Pancreas (tissue), 10 donors: ENCODE measurements around the gene CGB5. TPM values are rescaled to one million over a fixed set of nuclear protein-coding genes. Genes with fewer than 3 reads are reported as not detected.

Experiments
- ATAC-seq, 4 donors: fragments of 200-7000 bp; cut with Tn5 transposase; one replicate each; pipeline versions ENCODE4 v1.8.0 to v1.9.1; 2020; ENCODE audit warnings: mild to moderate bottlenecking in 4 of 4, moderate library complexity in 4 of 4
- DNase-seq, 6 donors: peaks; one replicate each; pipeline ENCODE4 v3.0.0-alpha.2; 2020
- FAIRE-seq: peaks from 2 replicates; lab custom pipeline; 2012; peaks lifted over from hg19 to GRCh38; lab: Jason Lieb, UNC
- H3K27ac ChIP-seq, 4 donors: fragments of 200-600 bp; sonication (generic); 1 replicate in 3 of 4; 2 replicates in 1 of 4; pipeline versions ENCODE4 v1.5.0 to v1.8.0; 2020
- H3K27me3 ChIP-seq, 4 donors: fragments of 200-600 bp; one replicate each; pipeline ENCODE4 v1.8.0; 2021
- H3K36me3 ChIP-seq, 3 donors: fragments of 200-600 bp; sonication (generic) in 1 of 3; one replicate each; pipeline versions ENCODE4 v1.5.0 to v1.8.0; 2020 to 2021
- H3K4me1 ChIP-seq, 3 donors: fragments of 200-600 bp; one replicate each; pipeline ENCODE4 v1.8.0; 2021
- H3K4me3 ChIP-seq, 4 donors: fragments of 200-600 bp; sonication (generic) in 2 of 4; one replicate each; pipeline versions ENCODE4 v1.5.0 to v1.8.0; 2020 to 2021
- H3K9me3 ChIP-seq, 4 donors: fragments of 200-600 bp; one replicate each; pipeline ENCODE4 v1.8.0; 2021
- WGBS, 2 donors: extraction: QIAGEN DNeasy Blood & Tissue Kit; methylation state at CpG; one replicate each; pipeline ENCODE4 v1.1.7; 2013; 5-methylcytosine and 5-hydroxymethylcytosine counted together
- intact Hi-C, 3 donors: fragments of 100-400 bp; cut with DNase I; formaldehyde crosslinking; loops; one replicate each; pipeline versions ENCODE4 v1.11.1 to v1.14.2; 2022
- microRNA-seq, 2 donors: library from miRNA; unstranded; fragments of <30 nt; microRNA quantifications; one replicate each; pipeline versions ENCODE4 to v1.1.0, GENCODE V29; 2019 to 2020
- polyA plus RNA-seq, 2 donors: library from polyadenylated mRNA; stranded (reverse); fragments of 200-250 nt; gene quantifications; one replicate each; pipeline ENCODE4 v1.2.3, GENCODE V29; 2013
- total RNA-seq, 6 donors: library from RNA; stranded (reverse); fragmentation: NEBNext Ultra II Directional in 4 of 6; extraction: Animal tissue kit (Norgen Biotek cat#: 25700) in 4 of 6; gene quantifications; one replicate each; pipeline versions ENCODE4 v1.2.1 to v1.2.4, GENCODE V29; 2021 to 2023
- TF ChIP-seq, protein P1 (sequence below), 4 donors: fragments of 200-600 bp; sonication (generic) in 3 of 4; IDR thresholded peaks; one replicate each; pipeline versions ENCODE4 v1.5.0 to v1.8.0; 2021; ENCODE audit warnings: antibody characterized with exemption in 4 of 4
- donor health status: healthy with polysubstance abuse.
- donor health status: DM: no; HTN: no; CAD: no; lungs with moderate emphysema.
- donor health status: DM: no; HTN: no; CAD: no.
- donor health status: control.
- donor health status: control.
- donor health status: Bipolar disorder and iron deficiency.
- donor health status: DM: yes; HTN: yes; CAD: no.
- donor health status: DM: no; HTN: no; CAD: no.
- donor health status: DM: no; HTN: no; CAD: no.
- donor health status: DM: yes; HTN: yes; CAD: no.

CGB5 gene
- total and polyA plus RNA-seq, 8 donors, result not detected

GRCh38 chr19:49085868-49086232, 42.2 kb downstream of the CGB5 start:
- intact Hi-C loops, result no loop called here
- TF ChIP-seq, protein P1, sequence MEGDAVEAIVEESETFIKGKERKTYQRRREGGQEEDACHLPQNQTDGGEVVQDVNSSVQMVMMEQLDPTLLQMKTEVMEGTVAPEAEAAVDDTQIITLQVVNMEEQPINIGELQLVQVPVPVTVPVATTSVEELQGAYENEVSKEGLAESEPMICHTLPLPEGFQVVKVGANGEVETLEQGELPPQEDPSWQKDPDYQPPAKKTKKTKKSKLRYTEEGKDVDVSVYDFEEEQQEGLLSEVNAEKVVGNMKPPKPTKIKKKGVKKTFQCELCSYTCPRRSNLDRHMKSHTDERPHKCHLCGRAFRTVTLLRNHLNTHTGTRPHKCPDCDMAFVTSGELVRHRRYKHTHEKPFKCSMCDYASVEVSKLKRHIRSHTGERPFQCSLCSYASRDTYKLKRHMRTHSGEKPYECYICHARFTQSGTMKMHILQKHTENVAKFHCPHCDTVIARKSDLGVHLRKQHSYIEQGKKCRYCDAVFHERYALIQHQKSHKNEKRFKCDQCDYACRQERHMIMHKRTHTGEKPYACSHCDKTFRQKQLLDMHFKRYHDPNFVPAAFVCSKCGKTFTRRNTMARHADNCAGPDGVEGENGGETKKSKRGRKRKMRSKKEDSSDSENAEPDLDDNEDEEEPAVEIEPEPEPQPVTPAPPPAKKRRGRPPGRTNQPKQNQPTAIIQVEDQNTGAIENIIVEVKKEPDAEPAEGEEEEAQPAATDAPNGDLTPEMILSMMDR (IDR thresholded peaks at IDR 0.05), result no peak
- H3K27ac ChIP-seq, result peak overlapping the region; percentile 42 to 86 (median 74)
- H3K4me1 ChIP-seq, result peaks cover 0 to 26% (median 7%) of the 10 kb centered on the region in 3 donors
- H3K4me3 ChIP-seq, result peak overlapping the region; percentile 78 to 87 (median 82)
- WGBS, 2 donors, result 1 to 2% methylated on average over 14 of the region's 14 CpGs
- H3K36me3 ChIP-seq, result peaks cover 3 to 15% (median 8%) of the 10 kb centered on the region in 3 donors
- H3K27me3 ChIP-seq, result no peaks in the 10 kb centered on the region
- no peak for DNase-seq
- H3K9me3 ChIP-seq, result no peaks in the 10 kb centered on the region
- ATAC-seq, result no peak
- no peak for FAIRE-seq

DNA sequence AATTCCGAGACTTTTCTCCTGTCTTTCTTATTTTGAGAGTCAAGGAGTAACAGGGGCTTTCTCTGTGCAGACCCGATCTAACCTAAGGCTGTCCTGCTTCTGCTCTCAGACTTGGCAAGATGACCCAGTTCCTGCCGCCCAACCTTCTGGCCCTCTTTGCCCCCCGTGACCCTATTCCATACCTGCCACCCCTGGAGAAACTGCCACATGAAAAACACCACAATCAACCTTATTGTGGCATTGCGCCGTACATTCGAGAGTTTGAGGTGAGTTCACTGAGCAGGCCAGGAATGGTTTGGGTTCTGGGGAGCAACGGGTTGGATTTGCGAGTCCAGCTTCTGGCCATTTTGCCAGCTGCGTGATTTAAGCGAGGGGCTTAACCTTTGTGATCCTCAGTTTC, 42.6 kb downstream of the CGB5 start:
- Histone ChIP-seq H3K36me3 (peaks cover 7 to 19% (median 11%) of the 10 kb centered on the region in 3 donors), H3K27me3 (no peaks in the 10 kb centered on the region), H3K4me3 (peak overlapping the region; percentile 78 to 87 (median 82)), H3K9me3 (no peaks in the 10 kb centered on the region), H3K4me1 (peaks cover 0 to 26% (median 7%) of the 10 kb centered on the region in 3 donors), H3K27ac (no peak overlapping the region)
- WGBS, 2 donors, result 17 to 36% methylated on average over 11 of the region's 11 CpGs
- TF ChIP-seq, protein P1 (IDR thresholded peaks at IDR 0.05), result no peak
- DNase-seq, result no peak
- no peak for ATAC-seq
- intact Hi-C loops, result no loop called here
- FAIRE-seq, result no peak

DNA sequence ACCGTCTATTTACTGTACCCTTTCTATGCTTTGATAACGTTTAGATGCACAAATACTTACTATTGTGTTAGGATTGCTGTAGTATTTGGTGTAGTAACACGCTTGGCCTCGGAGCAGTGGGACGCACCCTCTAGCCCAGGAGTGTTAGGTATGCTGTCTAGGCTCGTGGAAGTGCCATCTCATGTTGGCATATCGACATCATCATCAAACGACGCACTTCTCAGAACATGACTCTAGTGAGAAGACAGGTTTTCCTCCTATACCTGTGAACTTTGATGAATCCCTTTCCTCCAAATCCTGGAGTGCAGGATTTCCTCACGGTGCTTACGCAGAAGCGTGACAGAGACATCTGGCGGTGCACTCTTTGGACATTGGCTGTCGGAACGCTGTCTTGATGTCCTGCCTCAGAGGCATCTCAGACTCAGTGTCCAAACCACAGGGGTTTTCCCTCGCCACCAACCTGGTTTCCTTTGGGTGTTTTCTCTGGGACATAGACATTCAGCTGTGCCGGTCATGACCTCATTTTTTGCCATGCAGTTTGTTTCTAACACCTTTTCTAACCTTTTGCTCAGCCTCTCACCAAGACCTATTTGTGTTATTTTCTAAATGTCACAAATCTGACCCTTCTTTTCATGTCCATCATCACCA, 47.9 kb downstream of the CGB5 start:
- intact Hi-C loops, result loop anchor here in 1 of 3 donors (5.0 kb wide), 1 partner anchor 111 kb away; no protein-coding TSS in a partner anchor
- 89% methylated on average over 17 of the region's 17 CpGs for WGBS, 2 donors
- no peak for FAIRE-seq

GRCh38 chr19:49092686-49093085, 49.0 kb downstream of the CGB5 start:
- no peak overlapping the region for H3K27ac ChIP-seq
- FAIRE-seq, result no peak
- no peak overlapping the region for H3K4me3 ChIP-seq
- 91 to 92% methylated on average over 6 of the region's 6 CpGs for WGBS, 2 donors
- TF ChIP-seq, protein P1 (IDR thresholded peaks at IDR 0.05), result no peak
- H3K27me3 ChIP-seq, result no peaks in the 10 kb centered on the region
- H3K4me1 ChIP-seq, result peaks cover 0 to 7% (median 0%) of the 10 kb centered on the region in 3 donors
- intact Hi-C loops, result loop anchor here in 1 of 3 donors (5.0 kb wide), 1 partner anchor 110 kb away; no protein-coding TSS in a partner anchor
- H3K36me3 ChIP-seq, result peaks cover 7 to 44% (median 28%) of the 10 kb centered on the region in 3 donors
- H3K9me3 ChIP-seq, result no peaks in the 10 kb centered on the region
- no peak for DNase-seq
- no peak for ATAC-seq

More for the DNA sequence above, 47.9 kb downstream of the CGB5 start:
- Histone ChIP-seq H3K36me3 (peaks cover 7 to 46% (median 28%) of the 10 kb centered on the region in 3 donors), H3K4me3 (no peak overlapping the region), H3K27me3 (no peaks in the 10 kb centered on the region), H3K27ac (no peak overlapping the region), H3K4me1 (peaks cover 0 to 19% (median 7%) of the 10 kb centered on the region in 3 donors), H3K9me3 (no peaks in the 10 kb centered on the region)
- ATAC-seq (no peak), DNase-seq (no peak)
- TF ChIP-seq, protein P1 (IDR thresholded peaks at IDR 0.05), result no peak

Small RNA genes within 50 kb of the gene (microRNA-seq; reads per million reads assigned to microRNA genes)
- gene MIR6798, result 0 reads per million in 2 donors

Other genes with a start within 250 kb of the CGB5 start
- gene BCAT2, start 232.8 kb upstream of the CGB5 start, total RNA-seq, result 10 to 100 TPM; 26.6 to 53.8 (median 36.3) TPM
- gene BCAT2, start 232.8 kb upstream of the CGB5 start, polyA plus RNA-seq, result 10 to 100 TPM; 59.7 to 91.8 TPM
- 1 to 10 TPM in 4 of 6 donors, under 1 TPM in 2; 0.69 to 4.0 (median 1.7) TPM for gene HSD17B14, start 207.4 kb upstream of the CGB5 start, total RNA-seq
- 10 to 100 TPM in 1 of 2 donors, 1 to 10 TPM in 1; 8.5 to 25.4 TPM for gene HSD17B14, start 207.4 kb upstream of the CGB5 start, polyA plus RNA-seq
- gene PLEKHA4, start 175.2 kb upstream of the CGB5 start, total RNA-seq, result 10 to 100 TPM in 2 of 6 donors, 1 to 10 TPM in 4; 5.9 to 19.7 (median 8.7) TPM
- gene PLEKHA4, start 175.2 kb upstream of the CGB5 start, polyA plus RNA-seq, result 10 to 100 TPM; 18.2 to 28.3 TPM
- gene PPP1R15A, start 171.4 kb upstream of the CGB5 start, total RNA-seq, result 10 to 100 TPM in 5 of 6 donors, 1 to 10 TPM in 1; 8.1 to 20.6 (median 12.4) TPM
- 10 to 100 TPM; 28.2 to 53.2 TPM for gene PPP1R15A, start 171.4 kb upstream of the CGB5 start, polyA plus RNA-seq
- gene TULP2, start 145.1 kb upstream of the CGB5 start, total RNA-seq, result under 1 TPM in 1 of 6 donors, not detected in 5; 0.35 TPM
- gene TULP2, start 145.1 kb upstream of the CGB5 start, polyA plus RNA-seq, result not detected
- 100 to 1,000 TPM in 2 of 6 donors, 10 to 100 TPM in 4; 60.9 to 136 (median 79.8) TPM for gene NUCB1, start 143.5 kb upstream of the CGB5 start, total RNA-seq
- 100 to 1,000 TPM; 103 to 118 TPM for gene NUCB1, start 143.5 kb upstream of the CGB5 start, polyA plus RNA-seq
- gene DHDH, start 110.1 kb upstream of the CGB5 start, total RNA-seq, result under 1 TPM in 1 of 6 donors, not detected in 5; 0.28 TPM
- 1 to 10 TPM in 1 of 2 donors, under 1 TPM in 1; 0.30 to 1.0 TPM for gene DHDH, start 110.1 kb upstream of the CGB5 start, polyA plus RNA-seq
- 10 to 100 TPM; 20.3 to 41.5 (median 28.0) TPM for gene BAX, start 89.0 kb upstream of the CGB5 start, total RNA-seq
- gene BAX, start 89.0 kb upstream of the CGB5 start, polyA plus RNA-seq, result 10 to 100 TPM; 43.5 to 48.1 TPM
- gene FTL, start 78.5 kb upstream of the CGB5 start, total RNA-seq, result 1,000 to 10,000 TPM in 1 of 6 donors, 100 to 1,000 TPM in 5; 394 to 1,427 (median 690) TPM
- 1,000 to 10,000 TPM; 1,427 to 1,473 TPM for gene FTL, start 78.5 kb upstream of the CGB5 start, polyA plus RNA-seq
- gene GYS1, start 50.5 kb upstream of the CGB5 start, total RNA-seq, result 10 to 100 TPM in 4 of 6 donors, 1 to 10 TPM in 2; 7.3 to 14.6 (median 12.2) TPM
- 10 to 100 TPM; 14.5 to 18.2 TPM for gene GYS1, start 50.5 kb upstream of the CGB5 start, polyA plus RNA-seq
- 10 to 100 TPM; 17.0 to 38.0 (median 29.1) TPM for gene RUVBL2, start 50.0 kb upstream of the CGB5 start, total RNA-seq
- 10 to 100 TPM; 43.9 to 44.9 TPM for gene RUVBL2, start 50.0 kb upstream of the CGB5 start, polyA plus RNA-seq
- 1 to 10 TPM in 5 of 6 donors, under 1 TPM in 1; 0.98 to 6.6 (median 3.5) TPM for gene LHB, start 26.8 kb upstream of the CGB5 start, total RNA-seq
- gene LHB, start 26.8 kb upstream of the CGB5 start, polyA plus RNA-seq, result 10 to 100 TPM; 30.1 to 54.4 TPM
- not detected for gene CGB3, start 19.5 kb upstream of the CGB5 start, total RNA-seq
- not detected for gene CGB3, start 19.5 kb upstream of the CGB5 start, polyA plus RNA-seq
- not detected for gene CGB2, start 12.0 kb upstream of the CGB5 start, total RNA-seq
- not detected for gene CGB2, start 12.0 kb upstream of the CGB5 start, polyA plus RNA-seq
- not detected for gene CGB1, start 7.0 kb upstream of the CGB5 start, total RNA-seq
- gene CGB1, start 7.0 kb upstream of the CGB5 start, polyA plus RNA-seq, result not detected
- not detected for gene CGB8, start 5.3 kb downstream of the CGB5 start, total RNA-seq
- not detected for gene CGB8, start 5.3 kb downstream of the CGB5 start, polyA plus RNA-seq
- not detected for gene CGB7, start 13.9 kb downstream of the CGB5 start, total RNA-seq
- gene CGB7, start 13.9 kb downstream of the CGB5 start, polyA plus RNA-seq, result under 1 TPM in 1 of 2 donors, not detected in 1; 0.38 TPM
- gene NTF4, start 21.0 kb downstream of the CGB5 start, total RNA-seq, result not detected
- under 1 TPM in 1 of 2 donors, not detected in 1; 0.09 TPM for gene NTF4, start 21.0 kb downstream of the CGB5 start, polyA plus RNA-seq
- gene KCNA7, start 28.9 kb downstream of the CGB5 start, total RNA-seq, result not detected
- gene KCNA7, start 28.9 kb downstream of the CGB5 start, polyA plus RNA-seq, result not detected
- 100 to 1,000 TPM in 5 of 6 donors, 10 to 100 TPM in 1; 87.9 to 205 (median 136) TPM for gene SNRNP70, start 41.6 kb downstream of the CGB5 start, total RNA-seq
- gene SNRNP70, start 41.6 kb downstream of the CGB5 start, polyA plus RNA-seq, result 100 to 1,000 TPM; 799 to 883 TPM
- 1 to 10 TPM; 4.7 to 6.5 (median 4.9) TPM for gene LIN7B, start 70.5 kb downstream of the CGB5 start, total RNA-seq
- 10 to 100 TPM; 19.1 to 20.7 TPM for gene LIN7B, start 70.5 kb downstream of the CGB5 start, polyA plus RNA-seq
- 1 to 10 TPM; 1.4 to 2.1 (median 1.6) TPM for gene C19orf73, start 75.3 kb downstream of the CGB5 start, total RNA-seq
- gene C19orf73, start 75.3 kb downstream of the CGB5 start, polyA plus RNA-seq, result 1 to 10 TPM; 4.9 to 9.8 TPM
- 1 to 10 TPM; 4.1 to 8.0 (median 6.0) TPM for gene PPFIA3, start 75.7 kb downstream of the CGB5 start, total RNA-seq
- 10 to 100 TPM; 27.4 to 39.7 TPM for gene PPFIA3, start 75.7 kb downstream of the CGB5 start, polyA plus RNA-seq
- gene HRC, start 111.5 kb downstream of the CGB5 start, total RNA-seq, result under 1 TPM in 5 of 6 donors, not detected in 1; 0.09 to 0.79 (median 0.25) TPM
- gene HRC, start 111.5 kb downstream of the CGB5 start, polyA plus RNA-seq, result under 1 TPM; 0.53 to 0.61 TPM
- 10 to 100 TPM; 11.8 to 29.7 (median 15.2) TPM for gene TRPM4, start 113.9 kb downstream of the CGB5 start, total RNA-seq
- gene TRPM4, start 113.9 kb downstream of the CGB5 start, polyA plus RNA-seq, result 10 to 100 TPM; 19.2 to 47.1 TPM